GM18507 (cell line): ENCODE results near the gene ST6GALNAC4.

ENCODE experiments used
- DNase-seq: peaks from one replicate; pipeline ENCODE4 v3.0.0; 2011; ENCODE audit warnings: low read depth; ENCODE audit not compliant: insufficient read length; ENCODE audit errors: extremely low spot score
- FAIRE-seq: peaks from 2 replicates; lab custom pipeline; 2011; peaks lifted over from hg19 to GRCh38; lab: Jason Lieb, UNC

ST6GALNAC4 gene, protein sequence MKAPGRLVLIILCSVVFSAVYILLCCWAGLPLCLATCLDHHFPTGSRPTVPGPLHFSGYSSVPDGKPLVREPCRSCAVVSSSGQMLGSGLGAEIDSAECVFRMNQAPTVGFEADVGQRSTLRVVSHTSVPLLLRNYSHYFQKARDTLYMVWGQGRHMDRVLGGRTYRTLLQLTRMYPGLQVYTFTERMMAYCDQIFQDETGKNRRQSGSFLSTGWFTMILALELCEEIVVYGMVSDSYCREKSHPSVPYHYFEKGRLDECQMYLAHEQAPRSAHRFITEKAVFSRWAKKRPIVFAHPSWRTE

DNA sequence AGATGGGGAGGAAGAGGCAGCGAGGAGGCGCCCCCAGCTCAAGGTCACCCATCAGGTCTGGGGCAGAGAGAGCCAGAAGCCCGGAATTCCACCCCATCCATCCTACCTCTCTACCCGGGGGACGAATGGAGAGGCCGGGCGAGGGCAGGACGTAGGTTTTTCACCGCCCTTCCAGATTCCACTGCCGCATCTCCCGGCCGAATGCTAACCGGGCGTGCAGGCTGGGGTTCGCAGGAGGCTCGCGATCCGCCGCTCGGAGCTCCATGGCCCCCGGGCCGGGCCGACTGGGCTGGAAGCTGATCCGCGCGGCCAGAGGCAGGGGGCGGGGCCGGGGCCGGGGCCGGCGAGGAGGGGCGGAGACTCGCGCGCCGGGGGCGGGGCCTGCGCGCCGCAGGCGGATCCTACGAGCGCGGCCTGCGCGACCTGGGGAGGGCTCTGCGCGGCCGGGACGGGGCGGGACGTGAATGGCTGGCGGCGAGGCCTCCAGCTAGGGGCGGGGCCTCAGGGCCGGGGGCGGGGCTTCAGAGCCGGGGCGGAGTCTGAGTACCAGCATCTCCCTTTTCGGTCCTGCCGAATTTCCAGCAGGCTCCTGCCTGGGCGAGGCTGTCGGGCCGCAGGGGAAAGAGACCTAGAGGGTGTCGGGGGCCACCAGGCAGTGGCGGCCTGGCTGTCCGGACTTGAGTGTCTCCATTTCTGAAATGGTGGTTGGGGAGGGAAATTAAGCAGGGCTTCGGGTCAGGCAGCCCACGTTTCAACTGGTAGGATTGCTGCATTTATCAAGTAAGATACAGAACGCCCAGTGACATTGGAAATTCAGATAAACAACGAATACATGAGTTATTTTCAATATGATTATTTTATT is at the start of gene ST6GALNAC4:
ST6GALNAC4 (minus strand) TSS at position 322 of the 862 bp plus-strand sequence. CDS start 622 bp downstream, outside the sequence.
- peak; percentile 88 for FAIRE-seq

DNA sequence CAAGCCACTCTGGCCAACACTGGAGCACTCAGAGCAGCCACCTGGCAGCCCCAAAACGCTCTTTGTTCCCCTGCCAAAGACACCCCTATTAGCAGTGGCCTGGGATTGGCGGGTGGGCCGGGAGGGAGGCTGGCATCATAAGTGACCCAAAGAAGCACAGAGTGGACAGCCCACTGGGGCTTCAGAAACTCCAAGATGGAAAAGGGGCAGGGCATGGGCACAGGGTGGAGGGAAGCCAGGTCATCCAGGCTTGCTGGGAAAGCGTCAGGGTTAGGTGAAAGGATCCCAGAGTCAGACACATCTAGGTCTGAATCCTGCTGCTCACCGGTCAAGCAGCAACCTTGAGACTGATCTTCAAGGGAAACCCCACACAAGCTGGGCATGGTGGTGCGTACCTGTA is 49.1 kb upstream of the ST6GALNAC4 start:
- FAIRE-seq (no peak), DNase-seq (no peak)

More for the DNA sequence above, at the start of gene ST6GALNAC4:
- DNase-seq = peak; percentile 97

DNA sequence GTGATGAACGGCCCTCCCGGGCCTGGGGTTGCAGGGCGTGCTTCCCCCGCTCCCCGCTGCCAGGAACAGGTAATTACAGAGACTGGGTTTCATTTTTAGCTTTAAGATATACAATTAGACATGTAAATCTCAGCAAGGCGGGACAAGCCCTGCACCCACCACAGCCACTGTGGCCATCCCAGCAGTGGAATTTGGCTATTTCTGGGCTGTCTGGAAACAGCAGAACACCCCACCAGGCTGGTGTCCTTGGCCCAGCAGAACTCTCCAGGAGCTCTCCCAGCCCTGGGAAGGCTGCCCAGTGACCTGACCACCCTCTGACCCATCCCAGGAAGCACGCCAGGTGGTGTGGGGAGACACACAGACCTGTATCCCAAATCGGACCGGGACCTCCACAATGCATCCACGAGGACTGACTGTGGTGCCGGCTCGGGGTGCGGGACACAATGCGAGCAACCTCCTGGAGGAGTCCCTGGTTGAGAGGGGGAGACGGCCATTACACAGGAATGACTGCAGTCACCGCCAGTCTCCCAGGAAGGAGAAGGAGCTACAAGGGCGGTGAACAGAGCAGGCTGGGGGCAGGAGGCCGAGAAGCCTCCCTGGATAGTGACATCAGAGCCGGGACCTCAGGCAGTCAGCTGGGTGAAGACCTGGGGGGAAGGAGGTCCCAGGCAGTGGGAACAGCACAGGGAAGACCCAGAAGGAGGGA is 46.7 kb upstream of the ST6GALNAC4 start:
- FAIRE-seq (no peak), DNase-seq (no peak)

DNA sequence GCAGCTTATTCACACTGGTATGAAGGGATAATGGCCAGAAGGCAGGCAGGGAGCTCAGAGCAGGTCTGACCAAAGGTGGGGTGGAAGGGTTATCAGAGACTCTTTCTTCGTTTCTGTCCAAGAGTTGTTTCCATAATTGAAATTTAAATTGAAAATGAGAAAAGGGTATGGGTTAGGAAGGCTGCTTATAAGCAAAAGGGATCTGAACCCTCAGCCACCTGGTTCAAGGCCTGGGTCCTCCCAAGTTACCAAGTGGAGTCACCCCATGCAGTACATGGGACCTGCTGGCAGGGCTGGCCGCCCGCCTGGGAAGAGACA is 46.2 kb upstream of the ST6GALNAC4 start:
- DNase-seq (no peak), FAIRE-seq (no peak)

DNA sequence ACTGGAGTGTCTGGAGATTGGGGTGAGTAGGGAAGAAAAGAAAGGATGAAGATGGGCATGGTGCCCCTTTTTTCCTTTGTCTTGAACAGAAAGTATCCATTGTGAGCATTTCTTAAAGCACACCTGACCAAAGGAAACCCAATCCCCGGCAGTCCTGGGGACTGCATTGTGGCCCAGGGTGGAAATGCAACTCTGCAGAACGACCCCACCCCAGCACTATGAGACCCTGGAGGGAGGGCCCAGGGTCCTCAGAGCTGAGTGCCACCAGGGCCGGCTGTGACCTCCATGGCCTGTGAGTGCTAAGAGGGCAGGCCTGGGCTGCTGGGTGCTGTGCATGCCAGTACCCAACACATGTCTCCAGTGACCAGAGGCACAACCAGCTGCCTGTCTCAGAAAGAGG is 45.4 kb upstream of the ST6GALNAC4 start:
- FAIRE-seq (no peak), DNase-seq (no peak)

DNA sequence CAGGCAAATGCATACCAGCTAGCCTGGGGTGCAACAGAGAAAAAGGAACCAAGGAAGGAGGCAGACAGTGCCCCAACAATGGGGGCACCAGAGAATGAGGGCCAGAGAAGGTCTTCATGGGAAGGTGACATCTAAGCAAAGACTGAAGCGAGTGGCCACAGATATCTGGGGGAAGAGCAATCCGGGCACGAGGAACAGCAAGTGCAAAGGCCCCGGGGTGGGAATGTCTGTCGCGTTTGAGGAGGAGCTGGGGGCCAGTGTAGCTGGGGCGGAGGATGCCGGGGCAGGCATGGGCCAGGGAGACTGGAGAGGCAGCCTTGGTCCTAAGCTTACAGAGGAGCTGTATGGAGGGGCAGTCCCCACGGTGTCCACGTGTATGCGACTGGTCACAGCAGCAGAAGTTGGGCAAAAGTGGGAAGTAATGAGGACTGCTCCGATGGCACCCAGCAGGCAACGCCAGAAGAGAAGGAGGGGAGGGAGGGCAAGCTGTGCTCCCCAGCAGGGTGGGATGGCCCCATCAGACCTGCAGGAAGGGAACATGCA is 44.8 kb upstream of the ST6GALNAC4 start:
- FAIRE-seq (no peak), DNase-seq (no peak)

DNA sequence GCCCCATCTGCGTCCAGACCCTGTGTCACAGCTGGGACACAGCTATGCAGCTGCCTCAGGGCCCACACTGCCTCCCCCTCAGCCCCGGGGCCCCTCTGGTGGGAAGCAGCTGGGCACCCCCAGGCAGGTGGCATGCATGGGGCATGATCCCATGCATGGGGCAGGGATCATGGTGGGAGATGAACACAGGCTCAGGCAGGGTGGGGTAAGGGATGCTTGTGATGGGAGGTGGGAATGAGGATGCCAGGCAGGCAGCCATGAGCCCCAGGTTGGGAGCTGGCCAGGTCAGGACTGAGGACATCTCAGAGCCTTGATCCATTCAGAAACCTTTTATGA is 44.3 kb upstream of the ST6GALNAC4 start:
- FAIRE-seq (no peak), DNase-seq (no peak)

DNA sequence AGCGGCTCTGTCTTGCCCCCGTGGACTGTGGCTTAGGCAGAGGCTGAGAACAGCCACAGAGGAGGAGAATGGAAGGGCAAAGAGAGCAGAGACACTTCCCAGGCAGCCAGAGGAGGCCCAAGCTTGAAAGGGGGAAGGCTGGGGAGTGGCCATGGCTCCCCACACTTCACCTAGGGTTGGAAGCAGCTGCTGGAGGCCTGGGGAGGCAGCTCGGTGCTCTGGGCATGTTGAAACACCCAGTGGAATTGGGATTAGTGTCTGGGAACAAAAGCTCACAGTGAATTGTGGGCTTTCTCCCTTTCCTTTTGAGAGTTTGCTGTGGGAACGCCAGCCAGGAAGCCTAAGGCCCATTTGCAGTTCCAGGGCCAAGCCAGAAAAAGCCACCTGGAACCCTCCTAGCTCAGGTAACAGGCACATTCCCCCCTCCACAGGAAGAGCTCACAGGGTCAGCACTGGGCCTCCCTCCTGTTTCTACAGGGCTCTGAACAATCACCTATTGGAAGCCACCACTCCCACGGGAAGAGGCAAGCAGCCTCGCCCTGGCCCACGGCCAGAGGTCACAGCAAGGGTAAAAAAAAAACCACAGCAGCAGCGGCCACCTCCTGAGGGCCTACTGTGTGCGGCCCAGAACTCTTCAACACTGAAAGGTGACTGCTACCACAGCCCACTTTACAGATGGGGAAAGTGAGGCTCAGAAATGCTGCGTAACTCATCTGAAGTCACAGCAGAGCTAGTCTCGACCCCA is 43.7 kb upstream of the ST6GALNAC4 start:
- DNase-seq (no peak), FAIRE-seq (no peak)

DNA sequence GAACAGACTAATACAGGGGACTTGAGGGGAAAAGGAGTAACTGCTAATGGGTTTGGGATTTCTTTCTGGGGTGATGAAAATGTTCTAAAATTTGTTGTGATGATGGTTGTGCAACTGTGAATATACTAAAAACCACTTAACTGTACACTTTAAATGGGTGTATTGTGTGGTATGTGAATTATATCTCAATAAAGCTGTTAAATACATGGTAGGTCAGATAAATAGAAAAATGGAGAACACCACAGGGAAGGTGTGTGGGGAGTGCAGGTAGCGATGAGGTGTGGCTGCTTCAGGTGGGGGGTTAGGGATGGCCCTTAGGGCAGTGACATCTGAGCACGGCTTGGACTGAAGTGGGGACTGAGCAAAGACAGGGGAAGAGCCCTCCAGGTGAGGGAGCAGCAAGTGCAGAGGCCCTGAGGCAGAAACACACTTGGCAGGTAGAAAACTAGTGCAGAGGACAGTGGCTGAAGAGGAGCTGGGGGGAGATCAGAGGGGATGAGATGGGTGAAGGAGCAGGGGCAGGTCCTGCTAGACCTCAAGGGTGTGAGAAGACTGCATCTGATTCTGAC is 43.1 kb upstream of the ST6GALNAC4 start:
- FAIRE-seq = no peak
- DNase-seq = no peak

DNA sequence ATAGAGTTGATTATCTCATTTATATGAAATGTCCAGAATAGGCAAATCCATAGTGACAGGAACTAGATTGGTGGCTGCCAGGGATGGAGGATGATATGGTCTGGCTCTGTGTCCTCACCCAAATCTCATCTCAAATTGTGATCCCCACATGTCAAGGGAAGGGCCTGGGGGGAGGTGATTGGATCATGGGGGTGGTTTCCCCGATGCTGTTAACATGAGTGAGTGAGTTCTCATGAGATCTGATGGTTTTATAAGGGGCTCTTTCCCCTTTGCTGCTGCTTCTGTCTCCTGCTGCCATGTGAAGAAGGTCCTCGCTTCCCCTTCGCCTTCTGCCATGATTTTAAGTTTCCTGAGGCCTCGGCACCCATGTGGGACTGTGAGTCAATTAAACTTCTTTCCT is 42.6 kb upstream of the ST6GALNAC4 start:
- DNase-seq = no peak
- FAIRE-seq = no peak

DNA sequence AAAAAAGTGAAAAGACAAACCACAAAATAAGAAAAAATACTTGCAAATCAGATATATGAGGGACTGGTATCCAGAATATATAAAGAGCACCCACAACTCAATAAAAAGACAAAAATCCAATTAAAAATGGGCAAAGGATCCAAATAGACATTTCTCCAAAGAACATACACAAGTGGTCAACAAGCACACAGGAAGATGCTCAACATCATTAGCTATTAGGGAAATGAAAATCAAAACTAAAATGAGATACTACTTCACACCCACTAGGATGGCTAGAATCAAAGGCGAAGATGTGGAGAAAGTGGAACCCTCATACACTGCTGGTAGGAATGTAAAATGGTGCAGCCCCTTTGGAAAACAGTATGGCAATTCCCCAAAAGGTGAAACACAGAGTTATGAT is 41.9 kb upstream of the ST6GALNAC4 start:
- no peak for DNase-seq
- no peak for FAIRE-seq

DNA sequence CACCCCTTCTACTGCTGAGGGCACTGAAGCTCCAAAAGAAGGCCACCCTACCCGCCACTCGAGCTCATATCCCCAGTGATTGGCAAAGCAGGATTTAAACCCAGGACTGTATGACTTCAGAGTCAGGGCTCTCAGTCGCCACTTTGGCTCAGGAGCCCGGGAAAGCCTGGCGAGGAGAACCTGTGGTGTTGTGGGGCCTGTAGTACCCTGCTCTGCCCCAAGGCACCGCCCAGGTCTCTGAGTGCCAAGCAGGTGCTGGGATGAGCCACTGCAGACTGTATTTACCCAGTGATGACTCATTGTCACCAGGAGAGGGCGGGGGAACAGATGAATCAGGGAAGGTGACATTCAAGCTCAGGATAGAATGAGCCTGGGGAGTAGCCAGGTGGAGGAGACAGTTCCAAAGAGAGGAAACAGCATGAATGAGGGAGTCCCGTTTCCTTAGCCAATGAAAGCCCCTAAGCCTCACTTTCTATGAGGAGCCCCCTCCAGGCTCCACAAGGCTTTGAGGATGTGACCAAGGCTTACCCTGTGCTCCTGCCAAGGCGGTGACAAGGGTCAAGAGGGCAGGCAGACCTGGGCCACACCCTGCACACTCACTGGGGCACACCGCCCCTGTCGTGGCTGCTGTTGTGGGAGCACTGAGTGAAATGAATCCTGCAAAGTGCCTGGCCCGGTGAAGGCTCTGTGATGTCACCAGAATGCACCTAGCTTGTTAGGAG is 38.6 kb upstream of the ST6GALNAC4 start:
- FAIRE-seq = peak; percentile 75
- peak; percentile 69 for DNase-seq

DNA sequence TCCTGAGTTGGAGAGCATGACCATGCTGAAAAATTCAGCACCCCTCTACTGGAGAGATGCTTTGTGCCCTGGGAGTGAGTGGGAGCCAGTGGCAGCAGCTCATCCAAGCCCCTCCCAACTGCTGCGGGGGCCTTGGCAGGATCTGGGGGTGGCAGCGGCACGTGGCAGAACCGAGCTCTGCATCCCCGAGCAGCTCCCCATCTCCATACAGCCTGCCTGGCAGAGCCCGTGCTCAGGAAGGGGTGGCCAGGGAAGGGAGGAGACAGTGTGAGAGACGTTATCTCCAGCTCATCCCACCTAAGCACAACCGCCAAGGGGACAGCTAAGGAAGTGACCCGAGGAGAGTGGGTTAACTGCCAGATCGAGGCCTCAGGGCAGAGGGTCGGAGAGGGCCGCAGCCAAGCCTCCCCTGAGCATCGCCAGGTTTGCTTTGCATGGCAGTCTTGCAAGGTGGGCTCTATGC is 38.0 kb upstream of the ST6GALNAC4 start:
- FAIRE-seq = no peak
- no peak for DNase-seq

DNA sequence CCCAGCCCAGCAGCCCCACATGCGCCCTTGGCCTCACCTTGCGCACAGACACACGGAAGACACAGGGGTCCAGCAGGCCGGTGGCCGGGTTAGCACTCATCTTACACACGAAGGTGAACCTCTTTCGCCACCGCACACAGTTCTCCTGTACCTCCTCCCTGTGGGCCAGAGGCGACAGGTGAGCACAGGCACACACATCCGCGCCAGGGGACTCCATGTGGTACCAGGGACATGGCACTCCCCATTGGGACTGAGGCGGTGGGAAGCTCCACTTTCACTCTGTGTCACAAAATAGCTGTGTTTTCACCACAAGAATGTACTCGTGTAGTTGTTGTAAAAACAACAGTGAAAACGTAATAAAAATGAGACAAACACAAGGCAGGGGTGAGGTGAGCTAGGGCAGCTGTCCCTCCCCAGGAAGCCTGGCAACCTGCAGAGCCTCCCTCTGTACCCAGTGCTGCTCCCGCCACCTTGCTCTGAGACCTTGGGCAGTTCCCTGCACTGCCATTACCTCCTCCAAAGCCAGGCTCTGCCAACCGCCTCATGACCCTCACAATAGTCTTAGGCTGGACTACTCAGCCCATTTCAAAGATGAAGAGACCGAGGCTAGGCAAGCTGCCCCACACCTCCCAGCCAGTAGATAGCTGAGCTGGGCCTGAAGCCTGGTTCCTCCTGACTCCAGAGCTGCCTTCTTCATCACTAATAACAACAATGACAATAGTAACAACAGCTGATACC is 37.1 kb upstream of the ST6GALNAC4 start:
- DNase-seq = no peak
- FAIRE-seq = no peak

DNA sequence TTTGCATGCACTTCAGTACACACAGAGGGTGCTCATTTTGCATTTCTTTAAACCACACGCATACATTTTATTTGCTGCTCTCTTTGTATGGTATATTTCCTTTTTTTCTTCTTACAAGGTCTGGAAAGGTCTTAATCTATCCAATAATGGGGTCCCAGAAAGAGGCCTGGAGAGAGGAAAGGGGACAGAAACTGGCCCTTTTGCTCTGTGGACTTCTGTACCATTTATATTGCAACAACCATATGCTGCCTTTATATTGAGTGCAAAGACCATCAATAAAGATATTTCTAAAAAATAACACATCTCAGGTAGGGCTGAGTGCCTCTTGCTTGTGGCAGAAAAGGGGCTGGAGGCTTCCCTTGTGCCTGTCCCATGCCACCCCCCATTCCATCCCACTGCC is 36.3 kb upstream of the ST6GALNAC4 start:
- FAIRE-seq (no peak), DNase-seq (no peak)

DNA sequence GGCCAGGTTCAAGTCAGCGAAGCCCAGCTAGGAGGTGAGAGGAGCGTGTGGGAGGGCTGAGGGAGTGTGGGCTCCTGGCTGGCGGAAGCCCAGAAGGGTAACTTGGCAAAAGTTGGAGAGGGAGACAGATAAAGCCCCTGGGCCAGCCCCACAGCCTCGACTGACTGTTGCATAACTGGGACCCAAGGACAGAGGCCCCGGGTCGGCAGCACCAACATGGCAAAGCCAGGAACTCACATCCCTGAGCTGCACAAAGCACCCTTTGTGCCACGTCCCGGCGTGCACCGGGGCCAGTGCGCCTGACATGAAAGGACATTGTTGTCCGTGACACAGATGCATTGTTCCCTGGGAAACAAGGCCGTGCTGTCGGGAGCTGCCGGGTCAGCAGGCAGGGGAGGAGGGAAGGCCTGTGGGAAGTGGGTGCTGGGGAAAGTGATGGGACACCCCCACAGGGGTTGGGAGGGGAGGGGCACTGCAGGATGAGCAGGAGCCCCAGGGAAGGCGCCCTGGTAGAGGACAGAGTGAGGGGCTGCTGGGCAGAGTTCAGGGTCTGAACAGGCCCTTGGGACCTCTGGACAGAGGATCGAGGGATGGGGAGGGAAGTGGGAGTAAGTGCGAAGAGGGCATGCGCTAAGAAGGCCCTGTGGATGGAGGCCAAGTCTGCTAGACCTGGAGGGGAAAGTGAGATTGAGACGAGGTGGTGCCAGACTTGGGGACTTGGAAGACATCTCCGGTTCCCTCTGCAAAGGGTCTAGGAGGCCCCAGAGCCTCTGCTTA is 33.9 kb upstream of the ST6GALNAC4 start:
- FAIRE-seq = no peak
- no peak for DNase-seq

DNA sequence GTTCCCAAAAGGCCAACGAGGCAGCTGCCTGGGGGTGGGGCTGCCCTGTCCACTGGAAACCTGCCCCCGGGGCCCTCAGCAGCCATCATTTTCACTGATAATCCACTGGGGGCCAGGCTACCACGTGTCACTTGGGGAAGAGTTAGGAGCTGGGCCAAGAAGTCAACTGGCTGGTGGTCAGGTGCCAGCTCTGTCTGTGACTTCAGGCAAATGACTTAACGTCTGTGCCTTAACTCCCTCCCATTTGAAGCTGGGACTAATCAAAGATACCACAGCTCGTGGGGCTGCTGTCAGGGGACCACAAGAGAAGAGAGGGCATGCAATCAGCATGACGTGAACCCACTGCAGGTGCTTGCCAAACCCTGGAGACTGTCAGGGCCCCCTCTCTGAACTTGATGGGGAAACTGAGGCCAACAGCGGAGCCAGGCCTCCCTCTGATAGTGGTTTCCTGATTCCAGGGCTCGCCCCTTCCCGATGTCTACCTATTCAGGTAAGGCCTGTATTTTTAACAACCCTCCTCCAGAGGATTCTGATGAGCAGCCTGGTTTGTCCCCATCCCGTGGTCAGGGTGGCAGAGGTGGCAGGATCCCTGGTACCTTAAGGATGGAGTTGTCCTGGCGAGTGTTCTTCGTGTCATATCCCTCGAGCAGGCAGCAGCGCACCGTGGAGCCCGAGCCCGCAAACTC is 33.1 kb upstream of the ST6GALNAC4 start:
- FAIRE-seq = no peak
- no peak for DNase-seq
